ENCODE data around the gene PCCA. TPM values are rescaled to one million over a fixed set of nuclear protein-coding genes. Genes with fewer than 3 reads are reported as not detected.

Gene PCCA
- total and polyA plus RNA-seq, 2 donors (not counting 3 experiments of a cell fraction or from before 2014, with no cell fraction given) = 5.7 to 20.2 TPM

DNA sequence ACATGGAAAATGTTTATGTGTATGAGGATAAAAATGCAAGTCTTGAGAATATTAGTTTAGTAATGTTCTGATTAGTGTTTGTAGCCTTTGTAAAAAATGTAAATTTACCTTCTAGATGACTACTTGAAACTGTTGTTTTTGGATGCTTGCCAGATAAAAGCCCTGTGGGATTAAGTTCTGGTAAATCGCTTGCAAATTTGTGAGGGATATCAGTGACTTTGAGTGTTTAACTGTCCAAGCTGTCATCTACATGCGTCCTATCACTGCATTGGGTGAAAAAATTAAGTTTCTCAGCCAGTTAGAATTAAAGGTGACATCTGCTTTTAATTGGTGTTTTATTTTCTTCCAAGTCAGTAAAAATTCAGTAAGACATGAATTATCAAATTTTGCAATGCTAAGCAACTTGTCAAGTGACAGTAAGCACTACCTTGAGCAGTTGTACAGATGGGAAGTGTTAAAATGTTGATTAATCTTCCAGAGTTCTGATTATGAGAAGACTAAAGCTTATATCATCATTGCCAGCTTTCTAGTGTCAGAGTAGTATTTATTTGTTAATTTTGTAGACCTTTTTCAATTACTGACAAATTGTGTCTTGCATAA lies 88.0 kb downstream of the PCCA start:
- BruUV-seq (replicated peaks) = no TSS peak
- dilution Hi-C loops (cut with MboI; ENCODE audit: extremely low pct_ligation_motif_present, low sequenced_read_pairs) = no loop called here

More for the DNA sequence above, 88.0 kb downstream of the PCCA start:
- no peak overlapping the region for H3K4me3 ChIP-seq (replicated peaks in 1 of 3; ENCODE audit: insufficient read depth in 1 of 3, low read depth in 1 of 3, low read length in 3 of 3)
- H3K4me1 ChIP-seq (ENCODE audit: control insufficient read depth, extremely low read depth, insufficient read depth, low read length) = no peaks in the 10 kb centered on the region
- DNase-seq (ENCODE audit: low read depth, low spot score) (peak; percentile 18), FAIRE-seq (no peak)
- TF ChIP-seq JUN (IDR thresholded peaks at IDR 0.05; ENCODE audit: borderline replicate concordance, insufficient read depth, insufficient read length, low read depth) (no peak), GATA2 (IDR thresholded peaks at IDR 0.05; ENCODE audit: insufficient read depth, insufficient read length, low read depth, low read length) (no peak), POLR2A (IDR thresholded peaks at IDR 0.05; ENCODE audit: low read depth, low read length) (no peak), POLR2AphosphoS5 (IDR thresholded peaks at IDR 0.05; ENCODE audit: insufficient read depth, low read depth, low read length) (no peak), CTCF (IDR thresholded peaks at IDR 0.05; ENCODE audit: extremely low read depth in 1 of 2, insufficient read depth in 1 of 2, low read depth in 1 of 2, low read length in 2 of 2) (no peak), MAX (IDR thresholded peaks at IDR 0.05; ENCODE audit: insufficient read depth, insufficient read length) (no peak), FOS (IDR thresholded peaks at IDR 0.05; ENCODE audit: borderline replicate concordance, insufficient read depth, low read length) (no peak)
- H3K9ac ChIP-seq (replicated peaks; ENCODE audit: extremely low read depth, insufficient read depth, low read length) = no peak overlapping the region
- no peaks in the 10 kb centered on the region for H3K79me2 ChIP-seq (ENCODE audit: control insufficient read depth, insufficient read depth, low read length)
- intact Hi-C loops (cut with micrococcal nuclease) = loop anchor here (2.0 kb wide), 1 partner anchor 16 kb away; no protein-coding TSS in a partner anchor
- H2AFZ ChIP-seq (ENCODE audit: low read depth, low read length) = no peak overlapping the region
- POLR2A ChIA-PET = no interaction called here
- no peaks in the 10 kb centered on the region for H3K9me3 ChIP-seq (replicated peaks; ENCODE audit: control insufficient read depth, insufficient read depth, low read length)
- no peaks in the 10 kb centered on the region for H3K9me1 ChIP-seq (replicated peaks; ENCODE audit: control insufficient read depth, extremely low read depth, insufficient read depth, low read length)
- H3K27ac ChIP-seq (ENCODE audit: insufficient read depth, low read depth, low read length) = no peak overlapping the region
- no peak overlapping the region for H3K4me2 ChIP-seq (ENCODE audit: insufficient read depth, low read length)
- H3K36me3 ChIP-seq (ENCODE audit: control insufficient read depth in 2 of 2, extremely low read depth in 1 of 2, insufficient read depth in 2 of 2, low read length in 2 of 2) = no peaks in the 10 kb centered on the region
- no peaks in the 10 kb centered on the region for H3K27me3 ChIP-seq (ENCODE audit: control insufficient read depth in 2 of 2, insufficient read depth in 2 of 2, low read length in 2 of 2)
- CTCF ChIA-PET = no interaction called here
- H4K20me1 ChIP-seq (replicated peaks; ENCODE audit: control insufficient read depth, extremely low read depth, insufficient read depth, low read length) = no peaks in the 10 kb centered on the region
